ENCODE measurements around the gene MTM1.

DNA sequence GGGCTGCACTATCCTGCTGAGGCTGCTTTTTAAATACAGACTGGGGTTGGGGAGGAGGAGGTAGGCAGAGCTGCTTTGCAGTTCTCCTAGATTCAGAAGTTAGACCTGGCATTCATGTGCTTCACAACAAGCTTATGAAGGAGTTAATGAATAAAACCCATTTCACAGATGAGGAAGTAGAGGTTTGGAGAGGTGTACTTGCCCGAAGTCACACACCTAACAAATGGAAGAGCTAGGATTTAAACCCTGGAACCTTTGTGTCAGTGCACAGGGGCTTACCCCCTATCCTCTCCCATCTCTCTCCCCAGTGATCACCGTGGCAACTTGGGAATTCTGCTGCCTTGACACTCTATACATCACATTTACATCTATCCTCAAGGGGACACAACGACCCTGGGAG, 3.6 kb upstream of the MTM1 start:
- TF ChIP-seq, protein P1, sequence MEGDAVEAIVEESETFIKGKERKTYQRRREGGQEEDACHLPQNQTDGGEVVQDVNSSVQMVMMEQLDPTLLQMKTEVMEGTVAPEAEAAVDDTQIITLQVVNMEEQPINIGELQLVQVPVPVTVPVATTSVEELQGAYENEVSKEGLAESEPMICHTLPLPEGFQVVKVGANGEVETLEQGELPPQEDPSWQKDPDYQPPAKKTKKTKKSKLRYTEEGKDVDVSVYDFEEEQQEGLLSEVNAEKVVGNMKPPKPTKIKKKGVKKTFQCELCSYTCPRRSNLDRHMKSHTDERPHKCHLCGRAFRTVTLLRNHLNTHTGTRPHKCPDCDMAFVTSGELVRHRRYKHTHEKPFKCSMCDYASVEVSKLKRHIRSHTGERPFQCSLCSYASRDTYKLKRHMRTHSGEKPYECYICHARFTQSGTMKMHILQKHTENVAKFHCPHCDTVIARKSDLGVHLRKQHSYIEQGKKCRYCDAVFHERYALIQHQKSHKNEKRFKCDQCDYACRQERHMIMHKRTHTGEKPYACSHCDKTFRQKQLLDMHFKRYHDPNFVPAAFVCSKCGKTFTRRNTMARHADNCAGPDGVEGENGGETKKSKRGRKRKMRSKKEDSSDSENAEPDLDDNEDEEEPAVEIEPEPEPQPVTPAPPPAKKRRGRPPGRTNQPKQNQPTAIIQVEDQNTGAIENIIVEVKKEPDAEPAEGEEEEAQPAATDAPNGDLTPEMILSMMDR (IDR thresholded peaks at IDR 0.05; ENCODE audit: insufficient read depth, low read depth, low read length): no peak
- no peak for TF ChIP-seq EZH2 (IDR thresholded peaks at IDR 0.05; ENCODE audit: insufficient read depth, low read length)
